ENCODE data around the gene PCDHB12.
"Not testable (repeated sequence)": the region's sequence is repeated elsewhere in the genome, so short reads cannot be mapped to it uniquely, and the experiment has no call there.

The PCDHB12 gene

GRCh38 chr5:141210849-141211248 is 2.3 kb downstream of the PCDHB12 start:
- DNase-seq: not testable (repeated sequence)

DNA sequence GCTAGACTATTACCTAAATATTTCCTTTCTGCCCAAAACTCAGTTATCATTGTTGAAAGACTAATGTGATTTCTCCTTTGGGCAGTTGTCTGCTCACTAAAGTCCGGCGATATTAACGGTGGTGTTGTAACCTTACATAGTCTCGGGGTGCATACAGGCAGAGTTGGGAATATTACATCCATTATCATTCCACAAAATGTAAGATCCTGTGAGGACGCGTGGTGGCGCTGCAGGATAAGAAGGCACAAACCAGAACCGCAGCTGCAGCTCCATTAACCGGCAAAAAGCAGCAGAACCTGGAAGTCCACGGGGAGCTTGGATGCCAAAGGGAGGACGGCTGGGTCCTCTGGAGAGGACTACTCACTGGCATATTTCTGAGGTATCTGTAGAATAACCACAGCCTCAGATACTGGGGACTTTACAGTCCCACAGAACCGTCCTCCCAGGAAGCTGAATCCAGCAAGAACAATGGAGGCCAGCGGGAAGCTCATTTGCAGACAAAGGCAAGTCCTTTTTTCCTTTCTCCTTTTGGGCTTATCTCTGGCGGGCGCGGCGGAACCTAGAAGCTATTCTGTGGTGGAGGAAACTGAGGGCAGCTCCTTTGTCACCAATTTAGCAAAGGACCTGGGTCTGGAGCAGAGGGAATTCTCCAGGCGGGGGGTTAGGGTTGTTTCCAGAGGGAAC is 5.3 kb downstream of the PCDHB12 start, which contains the start of gene PCDHB13:
Gene PCDHB13 (plus strand): TSS at position 264 of the 684 bp plus-strand sequence. CDS start 205 bp downstream, at position 469.
- not testable (repeated sequence) for DNase-seq

- not testable (repeated sequence) for DNase-seq
Measured at GRCh38 chr5:141214583-141214982, 6.1 kb downstream of the PCDHB12 start.

GRCh38 chr5:141215504-141215903 is 7.0 kb downstream of the PCDHB12 start:
- not testable (repeated sequence) for DNase-seq

DNA sequence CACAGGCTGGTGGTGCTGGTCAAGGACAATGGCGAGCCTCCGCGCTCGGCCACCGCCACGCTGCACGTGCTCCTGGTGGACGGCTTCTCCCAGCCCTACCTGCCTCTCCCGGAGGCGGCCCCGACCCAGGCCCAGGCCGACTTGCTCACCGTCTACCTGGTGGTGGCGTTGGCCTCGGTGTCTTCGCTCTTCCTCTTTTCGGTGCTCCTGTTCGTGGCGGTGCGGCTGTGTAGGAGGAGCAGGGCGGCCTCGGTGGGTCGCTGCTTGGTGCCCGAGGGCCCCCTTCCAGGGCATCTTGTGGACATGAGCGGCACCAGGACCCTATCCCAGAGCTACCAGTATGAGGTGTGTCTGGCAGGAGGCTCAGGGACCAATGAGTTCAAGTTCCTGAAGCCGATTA is 7.5 kb downstream of the PCDHB12 start:
- DNase-seq: not testable (repeated sequence)

DNA sequence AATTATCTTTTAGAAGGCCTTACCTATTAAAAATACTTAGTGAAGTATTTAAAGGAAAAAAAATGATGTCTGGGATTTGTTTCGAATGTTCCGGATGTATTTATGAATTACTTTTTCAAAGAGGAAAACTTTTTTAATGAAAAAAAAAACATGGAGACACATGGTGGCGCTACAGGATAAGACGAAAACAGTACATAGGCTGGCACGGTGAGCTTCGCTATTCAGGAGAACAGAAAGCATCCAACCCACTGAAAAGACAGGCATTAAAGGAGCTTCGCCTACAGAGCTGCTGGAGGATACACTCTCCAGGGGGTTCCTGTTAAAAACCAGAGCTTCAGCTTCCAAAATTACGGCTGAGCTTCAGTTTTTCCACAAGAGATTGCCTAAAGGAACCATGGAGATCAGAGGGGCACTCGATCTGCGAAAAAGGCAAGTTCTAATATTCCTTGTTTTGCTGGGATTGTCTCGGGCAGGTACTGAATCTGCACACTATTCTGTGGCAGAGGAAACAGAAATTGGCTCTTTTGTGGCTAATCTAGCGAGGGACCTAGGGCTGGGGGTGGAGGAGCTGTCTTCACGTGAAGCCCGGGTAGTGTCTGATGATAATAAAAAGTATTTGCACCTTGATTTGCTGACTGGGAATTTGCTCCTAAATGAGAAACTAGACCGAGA is 14.7 kb downstream of the PCDHB12 start, which contains the start of gene PCDHB14:
Gene PCDHB14 (plus strand): TSS at position 232 of the 672 bp plus-strand sequence. CDS start 163 bp downstream, at position 395.
- no peak for DNase-seq

- not testable (repeated sequence) for DNase-seq
Measured at GRCh38 chr5:141224844-141225243, 16.3 kb downstream of the PCDHB12 start.

DNA sequence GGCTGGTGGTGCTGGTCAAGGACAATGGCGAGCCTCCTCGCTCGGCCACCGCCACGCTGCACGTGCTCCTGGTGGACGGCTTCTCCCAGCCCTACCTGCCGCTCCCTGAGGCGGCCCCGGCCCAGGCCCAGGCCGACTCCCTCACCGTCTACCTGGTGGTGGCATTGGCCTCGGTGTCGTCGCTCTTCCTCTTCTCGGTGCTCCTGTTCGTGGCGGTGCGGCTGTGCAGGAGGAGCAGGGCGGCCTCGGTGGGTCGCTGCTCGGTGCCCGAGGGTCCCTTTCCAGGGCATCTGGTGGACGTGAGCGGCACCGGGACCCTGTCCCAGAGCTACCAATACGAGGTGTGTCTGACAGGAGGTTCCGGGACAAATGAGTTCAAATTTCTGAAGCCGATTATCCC is 16.9 kb downstream of the PCDHB12 start:
- not testable (repeated sequence) for DNase-seq

DNA sequence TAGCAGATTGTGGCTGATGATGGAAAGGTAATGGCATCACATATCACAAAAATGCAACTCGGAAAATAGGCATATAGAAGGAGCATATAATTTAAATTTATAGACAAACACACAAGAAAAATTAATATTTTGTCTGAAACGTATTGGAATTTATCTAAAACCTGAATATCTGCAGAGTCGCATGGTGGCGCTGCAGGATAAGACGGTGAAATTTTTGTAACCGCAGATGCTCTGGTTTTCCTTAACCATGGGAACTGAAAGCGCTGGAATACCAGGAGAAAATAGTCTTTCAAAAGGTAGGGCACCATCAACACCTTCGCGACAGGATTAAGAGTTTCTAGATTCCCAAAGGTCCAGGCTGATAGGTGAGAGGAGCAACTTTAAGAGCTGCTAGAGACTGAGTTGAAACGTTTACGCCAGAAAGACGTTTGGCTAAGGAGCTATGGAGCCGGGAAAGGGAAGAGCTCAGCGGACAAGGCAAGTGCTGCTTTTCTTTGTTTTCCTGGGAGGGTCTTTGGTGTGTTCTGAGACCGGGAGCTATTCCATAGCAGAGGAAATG is 25.7 kb downstream of the PCDHB12 start:
- DNase-seq: no peak

- DNase-seq: not testable (repeated sequence)
Measured at GRCh38 chr5:141235922-141236321, 27.4 kb downstream of the PCDHB12 start.

DNA sequence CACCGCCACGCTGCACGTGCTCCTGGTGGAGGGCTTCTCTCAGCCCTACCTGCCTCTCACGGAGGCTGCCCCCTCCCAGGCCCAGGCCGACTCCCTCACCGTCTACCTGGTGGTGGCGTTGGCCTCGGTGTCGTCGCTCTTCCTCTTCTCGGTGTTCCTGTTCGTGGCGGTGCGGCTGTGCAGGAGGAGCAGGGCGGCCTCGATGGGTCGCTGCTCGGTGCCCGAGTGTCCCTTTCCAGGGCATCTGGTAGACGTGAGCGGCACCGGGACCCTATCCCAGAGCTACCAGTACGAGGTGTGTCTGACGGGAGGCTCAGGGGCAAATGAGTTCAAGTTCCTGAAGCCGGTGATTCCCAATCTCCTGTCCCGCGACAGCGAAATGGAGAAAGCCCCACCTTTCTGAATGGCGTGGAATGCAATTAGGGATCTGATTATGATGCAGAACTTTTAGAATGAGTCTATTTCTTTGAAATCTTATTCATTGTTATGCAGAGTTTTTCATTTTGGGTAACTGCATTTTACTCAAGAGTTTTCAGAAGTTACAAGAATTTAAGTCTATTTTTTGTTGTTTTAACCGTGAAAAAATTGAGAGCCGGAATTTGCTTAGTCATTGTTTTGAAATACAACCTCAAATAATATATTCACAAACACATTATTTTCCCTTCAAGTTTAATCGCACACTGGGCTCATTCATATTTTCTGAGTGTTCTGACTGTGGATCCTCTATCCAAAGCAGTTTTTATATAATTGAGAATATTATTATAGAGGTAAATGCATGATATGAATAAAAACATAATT is 28.2 kb downstream of the PCDHB12 start:
- DNase-seq: no peak

- no peak for DNase-seq
Measured at GRCh38 chr5:141241496-141241895, 33.0 kb downstream of the PCDHB12 start.

- DNase-seq: no peak
Measured at GRCh38 chr5:141245250-141245717, 36.8 kb downstream of the PCDHB12 start, which contains the start of gene PCDHB15. TSS of gene PCDHB15 (plus strand) at chr5:141245395. CDS start at chr5:141245579, 184 bp downstream.

DNA sequence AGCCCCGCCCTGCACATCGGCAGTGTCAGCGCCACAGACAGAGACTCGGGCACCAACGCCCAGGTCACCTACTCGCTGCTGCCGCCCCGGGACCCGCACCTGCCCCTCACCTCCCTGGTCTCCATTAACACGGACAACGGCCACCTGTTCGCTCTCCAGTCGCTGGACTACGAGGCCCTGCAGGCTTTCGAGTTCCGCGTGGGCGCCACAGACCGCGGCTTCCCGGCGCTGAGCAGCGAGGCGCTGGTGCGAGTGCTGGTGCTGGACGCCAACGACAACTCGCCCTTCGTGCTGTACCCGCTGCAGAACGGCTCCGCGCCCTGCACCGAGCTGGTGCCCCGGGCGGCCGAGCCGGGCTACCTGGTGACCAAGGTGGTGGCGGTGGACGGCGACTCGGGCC is 38.5 kb downstream of the PCDHB12 start:
- not testable (repeated sequence) for DNase-seq

GRCh38 chr5:141247434-141247833 is 38.9 kb downstream of the PCDHB12 start:
- not testable (repeated sequence) for DNase-seq

- DNase-seq: no peak
Measured at GRCh38 chr5:141250576-141250975, 42.1 kb downstream of the PCDHB12 start.

- no peak for DNase-seq
Measured at GRCh38 chr5:141258464-141258863, 49.9 kb downstream of the PCDHB12 start.

DNA sequence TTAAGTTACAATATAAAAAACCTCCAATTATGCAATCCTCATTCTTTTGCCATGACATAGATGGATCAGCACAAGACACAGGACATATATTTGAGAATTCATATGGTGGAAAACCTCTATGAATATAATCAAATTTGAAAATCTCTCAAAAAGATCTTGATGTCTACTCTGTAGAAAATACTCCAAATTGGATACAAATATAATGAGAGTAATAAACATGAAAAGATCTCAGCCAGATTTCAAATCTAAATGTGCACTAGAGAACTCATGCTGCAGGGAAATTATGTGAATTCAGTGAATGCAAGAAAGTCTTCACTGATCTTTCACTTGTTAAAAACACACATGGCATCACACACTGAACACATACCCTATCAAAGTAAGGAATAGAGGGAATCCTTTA is 50.4 kb downstream of the PCDHB12 start:
- DNase-seq: no peak

DNA sequence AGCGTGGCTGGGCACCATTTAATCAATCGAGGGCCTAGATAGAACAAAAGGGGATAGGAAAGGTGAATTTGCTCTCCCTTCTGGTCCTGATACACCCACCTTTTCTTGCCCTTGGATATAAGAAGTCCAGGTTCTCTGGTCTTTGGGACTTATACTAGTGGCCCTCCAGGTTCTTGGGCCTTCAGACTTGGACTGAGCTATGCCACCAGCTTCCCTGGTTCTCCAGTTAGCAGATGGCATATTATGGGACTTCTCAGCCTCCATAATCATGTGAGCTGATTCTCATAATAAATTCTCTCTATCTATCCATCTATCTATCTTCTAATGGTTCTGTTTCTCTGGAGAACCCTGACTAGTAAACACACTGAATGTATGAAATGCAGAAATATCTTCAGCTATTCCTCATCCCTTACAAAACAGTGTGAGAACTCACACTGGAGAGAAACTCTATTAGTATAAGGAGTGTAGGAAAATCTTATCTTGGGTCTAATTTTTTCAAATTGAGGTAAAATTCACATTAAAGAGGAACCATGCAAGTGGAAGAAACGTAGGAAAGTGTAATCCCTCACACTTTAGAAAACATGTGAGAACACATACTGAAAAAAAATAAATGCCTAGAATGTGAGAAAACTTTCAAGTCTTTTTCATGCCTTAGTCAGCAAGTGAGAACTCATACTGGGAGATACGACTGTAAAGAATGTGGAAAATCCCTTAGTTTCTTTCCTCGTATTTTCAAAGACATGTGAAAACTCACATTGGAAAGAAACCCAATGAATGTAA is 52.1 kb downstream of the PCDHB12 start:
- no peak for DNase-seq

GRCh38 chr5:141261238-141261546 is 52.7 kb downstream of the PCDHB12 start:
- DNase-seq: no peak

All from NCI-H1417 treated with DMSO at 0.1 percent for 48 hours (cell line).